ENCODE results near the gene BGN.

BGN gene

GRCh38 chrX:153494541-153495361, at the start of gene BGN:
Gene BGN, plus strand, starts transcription at chrX:153494980. Its CDS starts 9,652 bp downstream, at chrX:153504632.
- peak; percentile 32 for DNase-seq

GRCh38 chrX:153445106-153445855, 49.5 kb upstream of the BGN start:
- no peak for DNase-seq

- DNase-seq = no peak
Observed at GRCh38 chrX:153445856-153446635, 48.7 kb upstream of the BGN start, which contains the start of gene TREX2. Gene TREX2, minus strand, starts transcription at chrX:153446056. Its CDS starts 626 bp downstream, at chrX:153445430.

- no peak for DNase-seq
Observed at GRCh38 chrX:153446636-153446936, 48.2 kb upstream of the BGN start.

- DNase-seq = no peak
Observed at GRCh38 chrX:153446950-153447580, 47.7 kb upstream of the BGN start.

- DNase-seq = no peak
Observed at GRCh38 chrX:153447581-153447960, 47.2 kb upstream of the BGN start.

GRCh38 chrX:153448556-153449367, 46.0 kb upstream of the BGN start:
- no peak for DNase-seq

- no peak for DNase-seq
Observed at GRCh38 chrX:153449368-153450113, 45.2 kb upstream of the BGN start.

GRCh38 chrX:153450114-153450948, 44.4 kb upstream of the BGN start:
- DNase-seq = no peak

- no peak for DNase-seq
Observed at GRCh38 chrX:153450949-153451277, 43.9 kb upstream of the BGN start.

- no peak for DNase-seq
Observed at GRCh38 chrX:153454901-153455550, 39.8 kb upstream of the BGN start.

GRCh38 chrX:153455571-153455970, 39.2 kb upstream of the BGN start:
- no peak for DNase-seq

- DNase-seq = no peak
Observed at GRCh38 chrX:153456161-153456560, 38.6 kb upstream of the BGN start.

GRCh38 chrX:153456704-153457103, 38.1 kb upstream of the BGN start:
- DNase-seq = no peak

GRCh38 chrX:153457136-153457825, 37.5 kb upstream of the BGN start:
- DNase-seq = no peak

GRCh38 chrX:153457827-153458466, 36.8 kb upstream of the BGN start:
- DNase-seq = no peak

- DNase-seq = no peak
Observed at GRCh38 chrX:153458476-153458875, 36.3 kb upstream of the BGN start.

- no peak for DNase-seq
Observed at GRCh38 chrX:153459986-153460385, 34.8 kb upstream of the BGN start.

GRCh38 chrX:153460826-153461225, 34.0 kb upstream of the BGN start:
- peak; percentile 44 for DNase-seq

All from NCI-H2227 treated with DMSO at 0.1 percent for 48 hours (cell line).